GM12878 (cell line): ENCODE results near the gene GJA8. TPM values are rescaled to one million over a fixed set of nuclear protein-coding genes. Genes with fewer than 3 reads are reported as not detected.

Experiments used
- ATAC-seq: fragments of 200-7000 bp; cut with Tn5 transposase; 3 replicates; pipeline ENCODE4 v1.9.1; 2020; ENCODE audit warnings: mild to moderate bottlenecking, moderate library complexity
- BruUV-seq: library from RNA; stranded (reverse); fragments of 400-500 nt; replicated peaks from 2 replicates; lab custom pipeline; 2021; lab: Mats Ljungman, UMichigan
- CTCF ChIA-PET: fragments of 300-600 bp; sonication (Branson Sonifier 250); formaldehyde crosslinking; extraction: SDS; loops from one replicate; lab custom pipeline; 2021; ENCODE audit warnings: inconsistent platforms; lab: Yijun Ruan, JAX
- POLR2A ChIA-PET: fragments of 350-600 bp; formaldehyde crosslinking; extraction: SDS; loops from one replicate; lab custom pipeline; 2021; ENCODE audit warnings: inconsistent platforms; lab: Charles Lee
- RAD21 ChIA-PET: fragments of 300-600 bp; sonication (Branson Sonifier 250); formaldehyde crosslinking; loops from one replicate; lab custom pipeline; 2023; ENCODE audit warnings: antibody characterized with exemption; ENCODE audit not compliant: unreplicated experiment; lab: Charles Lee
- SMC1A ChIA-PET: fragments of 300-600 bp; sonication (Branson Sonifier 250); formaldehyde crosslinking; loops from one replicate; lab custom pipeline; 2023; ENCODE audit not compliant: unreplicated experiment, uncharacterized antibody; lab: Charles Lee
- DNase-seq: peaks from one replicate; pipeline ENCODE4 v3.0.0-alpha.2; 2011; ENCODE audit warnings: low read depth, low spot score
- FAIRE-seq: peaks from 3 replicates; lab custom pipeline; 2011; peaks lifted over from hg19 to GRCh38; lab: Jason Lieb, UNC
- H2AFZ ChIP-seq: 2 replicates; pipeline ENCODE4 v1.6.0; 2011; ENCODE audit warnings: low read depth, low read length, control low read depth; ENCODE audit not compliant: control insufficient read depth
- H3K27ac ChIP-seq: 2 replicates; pipeline ENCODE4 v1.5.1; 2011; ENCODE audit warnings: control low read depth; ENCODE audit not compliant: control insufficient read depth, insufficient read depth
- H3K27me3 ChIP-seq, 2 experiments: replicated peaks in 1 of 2; 2 replicates each; pipeline versions ENCODE4 v1.6.0 to v1.6.1; 2011; ENCODE audit warnings: low read length in 1 of 2; ENCODE audit not compliant: control insufficient read depth in 2 of 2, insufficient read depth in 2 of 2
- H3K36me3 ChIP-seq, 2 experiments: 2 replicates each; pipeline ENCODE4 v1.5.1; 2011; ENCODE audit warnings: low read length in 1 of 2; ENCODE audit not compliant: control insufficient read depth in 2 of 2, insufficient read depth in 2 of 2
- H3K4me1 ChIP-seq: 2 replicates; pipeline ENCODE4 v1.6.1; 2011; ENCODE audit warnings: mild to moderate bottlenecking, low read length, moderate library complexity, mixed read lengths; ENCODE audit not compliant: control insufficient read depth, insufficient read depth
- H3K4me2 ChIP-seq: 2 replicates; pipeline ENCODE4 v1.6.0; 2011; ENCODE audit warnings: control low read depth; ENCODE audit not compliant: control insufficient read depth, insufficient read depth
- H3K4me3 ChIP-seq: fragments of 200-600 bp; sonication (generic); 2 replicates; pipeline ENCODE4 v1.5.1; 2016
- H3K79me2 ChIP-seq: 2 replicates; pipeline ENCODE4 v1.6.0; 2011; ENCODE audit warnings: low read length; ENCODE audit not compliant: control insufficient read depth, insufficient read depth
- H3K9ac ChIP-seq: 2 replicates; pipeline ENCODE4 v1.8.0; 2011; ENCODE audit warnings: low read length, control low read depth, mixed read lengths; ENCODE audit not compliant: control insufficient read depth, insufficient read depth
- H3K9me3 ChIP-seq: replicated peaks from 3 replicates; pipeline ENCODE4 v1.5.1; 2011; ENCODE audit warnings: mild to moderate bottlenecking, low read length; ENCODE audit not compliant: control insufficient read depth, insufficient read depth
- H4K20me1 ChIP-seq: 2 replicates; pipeline ENCODE4 v1.6.0; 2011; ENCODE audit not compliant: control insufficient read depth, insufficient read depth
- BHLHE40 ChIP-seq, 2 experiments: fragments of 450-650 bp in 1 of 2; IDR thresholded peaks; 2 replicates each; pipeline ENCODE4 v1.6.1; 2011 to 2017; ENCODE audit warnings: low read depth in 2 of 2, borderline replicate concordance in 1 of 2, improper control_type of control experiment in 1 of 2, low read length in 1 of 2, mild to moderate bottlenecking in 1 of 2
- BRCA1 ChIP-seq: IDR thresholded peaks from 2 replicates; pipeline ENCODE4 v1.6.1; 2011; ENCODE audit warnings: low read depth, low read length, improper control_type of control experiment
- GATAD2B ChIP-seq: fragments of 450-650 bp; conservative IDR thresholded peaks from 2 replicates; pipeline ENCODE4 v1.6.1; 2017; ENCODE audit warnings: low read depth, mild to moderate bottlenecking, moderate library complexity
- IKZF2 ChIP-seq, 2 experiments: fragments of 450-650 bp; IDR thresholded peaks; 2 replicates each; pipeline ENCODE4 v1.6.1; 2017; ENCODE audit warnings: mild to moderate bottlenecking in 2 of 2, moderate library complexity in 2 of 2
- LARP7 ChIP-seq: fragments of 450-650 bp; IDR thresholded peaks from 2 replicates; pipeline ENCODE4 v1.6.1; 2017; ENCODE audit warnings: mild to moderate bottlenecking
- NFXL1 ChIP-seq: fragments of 450-650 bp; IDR thresholded peaks from 2 replicates; pipeline ENCODE4 v1.6.1; 2017; ENCODE audit warnings: antibody characterized with exemption, mild to moderate bottlenecking, borderline replicate concordance
- PAX5 ChIP-seq: IDR thresholded peaks from 2 replicates; pipeline ENCODE4 v1.6.1; 2011; ENCODE audit warnings: low read depth, low read length, borderline replicate concordance
- PAX8 ChIP-seq: fragments of 450-650 bp; IDR thresholded peaks from 2 replicates; pipeline ENCODE4 v1.6.1; 2017; ENCODE audit warnings: mild to moderate bottlenecking, moderate library complexity
- POLR2A ChIP-seq: IDR thresholded peaks from 2 replicates; pipeline ENCODE4 v1.6.1; 2011; ENCODE audit warnings: low read depth, mild to moderate bottlenecking, low read length
- RAD51 ChIP-seq: fragments of 450-650 bp; IDR thresholded peaks from 2 replicates; pipeline ENCODE4 v1.6.1; 2016; ENCODE audit warnings: moderate library complexity, mild to moderate bottlenecking, inconsistent platforms
- SUZ12 ChIP-seq: fragments of 200-600 bp; sonication (generic); IDR thresholded peaks from one replicate; pipeline ENCODE4 v1.6.1; 2018; ENCODE audit warnings: antibody characterized with exemption, mild to moderate bottlenecking; ENCODE audit not compliant: unreplicated experiment
- WGBS: methylation state at CpG from one replicate; pipeline ENCODE4 v1.1.6; 2016; ENCODE audit warnings: low lambda C conversion rate; ENCODE audit not compliant: insufficient replicate concordance, insufficient coverage; ENCODE audit errors: missing lambda C conversion rate; 5-methylcytosine and 5-hydroxymethylcytosine counted together
- in situ Hi-C: fragments of 300-500 bp; cut with MboI; formaldehyde crosslinking; loops from 9 replicates; pipeline ENCODE4 v1.14.3; 2018; ENCODE audit warnings: mixed read lengths
- intact Hi-C: fragments of 100-400 bp; cut with micrococcal nuclease; formaldehyde crosslinking; loops from one replicate; pipeline ENCODE4 v1.14.2; 2022; ENCODE audit not compliant: unreplicated experiment
- polyA plus RNA-seq, 11 experiments: library from polyadenylated mRNA; depleted of rRNA in 4 of 11; unstranded in 6 of 11; stranded (reverse) in 5 of 11; fragments of >200 nt; fragmentation: Nextera tagmentation in 4 of 11; fragmentation: Illumina TruSeq in 1 of 11; extraction: Ambion mirVana in 4 of 11; extraction: Trizol in 1 of 11; gene quantifications; 1 replicate in 1 of 11; 2 replicates in 10 of 11; pipeline versions ENCODE4 v1.2.1 to v1.2.3, GENCODE V29; 2011 to 2016; ENCODE audit warnings: inconsistent platforms in 2 of 11, missing spikeins in 2 of 11, low read depth in 1 of 11
- total RNA-seq, 4 experiments: library from RNA; depleted of rRNA in 3 of 4; stranded (reverse); fragments of >200 nt in 3 of 4; fragmentation: Illumina TruSeq in 1 of 4; extraction: Trizol in 1 of 4; gene quantifications; 2 replicates each; pipeline versions ENCODE4 v1.2.1 to v1.2.3, GENCODE V29; 2013 to 2021
- TF ChIP-seq, protein P1 (sequence below): IDR thresholded peaks from 2 replicates; pipeline ENCODE4 v1.6.1; 2012; ENCODE audit warnings: low read depth, low read length, improper control_type of control experiment
- TF ChIP-seq, protein P2 (sequence below): fragments of 150-350 bp; IDR thresholded peaks from 2 replicates; pipeline ENCODE4 v1.6.1; 2014; ENCODE audit warnings: mild to moderate bottlenecking, low read depth, low read length

GJA8 gene
- total and polyA plus RNA-seq, 10 of the 15 experiments (the other 5 are each of a cell fraction or from before 2014, with no cell fraction given), result not detected

DNA sequence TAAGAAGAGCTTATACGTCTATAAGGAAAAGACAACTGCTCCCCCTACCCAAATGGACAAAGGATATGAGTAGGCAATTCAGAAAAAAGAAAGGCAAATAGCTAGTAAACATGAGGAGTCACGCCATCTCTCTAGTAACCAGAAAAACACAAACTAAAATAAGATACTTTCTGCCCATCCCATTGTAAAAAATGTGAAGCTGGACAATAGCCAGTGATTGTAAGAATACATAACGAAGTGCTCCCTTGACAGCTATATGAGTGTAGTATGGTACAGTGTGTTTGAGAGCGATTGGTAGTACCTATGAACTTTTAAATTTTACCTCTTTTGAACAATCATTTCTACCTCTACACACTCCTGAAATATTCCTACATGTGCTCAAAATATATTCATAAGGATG, 7.5 kb upstream of the GJA8 start:
- Histone ChIP-seq H3K9ac (no peak overlapping the region), H4K20me1 (no peaks in the 10 kb centered on the region), H3K4me2 (no peak overlapping the region), H3K36me3 (no peaks in the 10 kb centered on the region), H3K27me3 (no peaks in the 10 kb centered on the region), H3K79me2 (no peaks in the 10 kb centered on the region), H2AFZ (no peak overlapping the region), H3K27ac (no peak overlapping the region), H3K4me1 (no peaks in the 10 kb centered on the region), H3K9me3 (no peaks in the 10 kb centered on the region), H3K4me3 (no peak overlapping the region)
- BruUV-seq, result no TSS peak
- 13% methylated on average over 4 of the region's 4 CpGs for WGBS
- POLR2A ChIA-PET, result no interaction called here
- FAIRE-seq (no peak), DNase-seq (no peak), ATAC-seq (no peak)
- RAD21 ChIA-PET, result no interaction called here
- SMC1A ChIA-PET, result no interaction called here
- CTCF ChIA-PET, result interaction anchor here (0.8 to 1.1 kb wide), 4 partner anchors 147 to 394 kb away, joined by 3 to 4 read pairs (median 3); no protein-coding TSS in a partner anchor
- no peak for TF ChIP-seq PAX8
- no peak for TF ChIP-seq RAD51
- TF ChIP-seq POLR2A, result no peak
- intact Hi-C loops, result loop anchor here (10.0 kb wide), 1 partner anchor 170 kb away; no protein-coding TSS in a partner anchor
- in situ Hi-C loops, result no loop called here

DNA sequence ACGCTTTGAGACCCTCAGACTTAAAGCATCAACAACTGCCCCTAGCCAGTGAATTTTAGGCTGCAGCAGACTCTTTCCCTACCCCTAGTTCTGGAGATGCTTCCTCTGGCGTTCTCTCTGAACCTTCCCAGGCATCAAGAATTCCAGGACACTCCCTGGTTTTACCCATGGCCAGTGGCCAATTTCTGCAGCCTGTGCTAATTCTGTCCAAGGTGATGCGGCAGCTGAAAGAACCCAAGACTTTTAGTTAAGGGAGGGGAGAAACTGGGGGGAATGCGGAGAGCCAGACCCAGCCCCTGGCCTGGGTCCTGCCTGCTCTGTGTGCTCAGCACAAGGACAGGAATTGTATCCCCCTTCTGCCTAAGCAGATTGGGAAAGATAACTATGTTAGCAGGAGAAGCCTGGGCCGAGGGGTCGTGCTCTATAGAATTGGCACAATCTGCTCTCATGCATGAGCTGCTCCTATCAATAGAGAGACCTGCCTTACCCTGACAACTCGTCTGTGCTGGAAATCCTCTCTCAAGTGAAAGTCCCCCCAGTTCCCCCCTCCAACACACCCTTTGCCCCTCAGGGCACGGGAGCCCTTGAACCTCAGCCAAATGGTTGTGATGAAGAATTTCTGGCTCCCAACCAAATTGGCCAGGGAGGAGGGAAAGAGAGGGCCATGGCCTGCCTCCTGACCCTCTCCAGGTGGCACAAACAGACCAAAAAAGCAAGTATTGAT, 5.4 kb upstream of the GJA8 start:
- Histone ChIP-seq H3K4me2 (no peak overlapping the region), H3K9me3 (no peaks in the 10 kb centered on the region), H3K4me1 (no peaks in the 10 kb centered on the region), H3K9ac (no peak overlapping the region), H4K20me1 (no peaks in the 10 kb centered on the region), H3K79me2 (no peaks in the 10 kb centered on the region), H3K27ac (no peak overlapping the region), H2AFZ (no peak overlapping the region), H3K36me3 (no peaks in the 10 kb centered on the region), H3K27me3 (no peaks in the 10 kb centered on the region), H3K4me3 (no peak overlapping the region)
- RAD21 ChIA-PET, result no interaction called here
- intact Hi-C loops (loop anchor here (10.0 kb wide), 1 partner anchor 172 kb away; no protein-coding TSS in a partner anchor), in situ Hi-C loops (no loop called here)
- SMC1A ChIA-PET, result no interaction called here
- CTCF ChIA-PET, result no interaction called here
- BruUV-seq, result no TSS peak
- POLR2A ChIA-PET, result no interaction called here
- WGBS, result 27% methylated on average over 8 of the region's 8 CpGs
- DNase-seq (no peak), ATAC-seq (no peak), FAIRE-seq (no peak)
- TF ChIP-seq, protein P1, sequence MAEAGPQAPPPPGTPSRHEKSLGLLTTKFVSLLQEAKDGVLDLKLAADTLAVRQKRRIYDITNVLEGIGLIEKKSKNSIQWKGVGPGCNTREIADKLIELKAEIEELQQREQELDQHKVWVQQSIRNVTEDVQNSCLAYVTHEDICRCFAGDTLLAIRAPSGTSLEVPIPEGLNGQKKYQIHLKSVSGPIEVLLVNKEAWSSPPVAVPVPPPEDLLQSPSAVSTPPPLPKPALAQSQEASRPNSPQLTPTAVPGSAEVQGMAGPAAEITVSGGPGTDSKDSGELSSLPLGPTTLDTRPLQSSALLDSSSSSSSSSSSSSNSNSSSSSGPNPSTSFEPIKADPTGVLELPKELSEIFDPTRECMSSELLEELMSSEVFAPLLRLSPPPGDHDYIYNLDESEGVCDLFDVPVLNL, result no peak
- no peak for TF ChIP-seq SUZ12
- TF ChIP-seq BHLHE40 (IDR thresholded peaks at IDR 0.05; ENCODE audit: borderline replicate concordance in 1 of 2, low read depth in 2 of 2, low read length in 1 of 2), result no peak
- no peak for TF ChIP-seq IKZF2 (IDR thresholded peaks at IDR 0.05)
- TF ChIP-seq GATAD2B, result no peak
- TF ChIP-seq NFXL1, result no peak
- no peak for TF ChIP-seq LARP7
- no peak for TF ChIP-seq PAX5
- TF ChIP-seq, protein P2, sequence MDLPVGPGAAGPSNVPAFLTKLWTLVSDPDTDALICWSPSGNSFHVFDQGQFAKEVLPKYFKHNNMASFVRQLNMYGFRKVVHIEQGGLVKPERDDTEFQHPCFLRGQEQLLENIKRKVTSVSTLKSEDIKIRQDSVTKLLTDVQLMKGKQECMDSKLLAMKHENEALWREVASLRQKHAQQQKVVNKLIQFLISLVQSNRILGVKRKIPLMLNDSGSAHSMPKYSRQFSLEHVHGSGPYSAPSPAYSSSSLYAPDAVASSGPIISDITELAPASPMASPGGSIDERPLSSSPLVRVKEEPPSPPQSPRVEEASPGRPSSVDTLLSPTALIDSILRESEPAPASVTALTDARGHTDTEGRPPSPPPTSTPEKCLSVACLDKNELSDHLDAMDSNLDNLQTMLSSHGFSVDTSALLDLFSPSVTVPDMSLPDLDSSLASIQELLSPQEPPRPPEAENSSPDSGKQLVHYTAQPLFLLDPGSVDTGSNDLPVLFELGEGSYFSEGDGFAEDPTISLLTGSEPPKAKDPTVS, result no peak
- TF ChIP-seq BRCA1, result no peak
